Activated B cell treated with CpG ODN at 0.5 μM for 24 hours (primary cell): ENCODE data around the gene MPG. TPM values are rescaled to one million over a fixed set of nuclear protein-coding genes. Genes with fewer than 3 reads are reported as not detected.

Experiments
- ATAC-seq: fragments of 200-7000 bp; cut with Tn5 transposase; one replicate; pipeline ENCODE4 v1.10.0; 2021; ENCODE audit warnings: low read depth, mild to moderate bottlenecking, moderate library complexity
- CTCF ChIA-PET: fragments of 350-600 bp; sonication (Branson Sonifier 250); formaldehyde crosslinking; loops from one replicate; lab custom pipeline; 2021; ENCODE audit warnings: antibody characterized with exemption; lab: Charles Lee
- POLR2A ChIA-PET: fragments of 350-600 bp; sonication (Branson Sonifier 250); formaldehyde crosslinking; loops from one replicate; lab custom pipeline; 2021; ENCODE audit warnings: antibody characterized with exemption; lab: Charles Lee
- DNase-seq: peaks from one replicate; pipeline ENCODE4 v3.0.0; 2022
- H3K27ac Mint-ChIP-seq: one replicate; pipeline ENCODE4 v1.8.0; 2020; ENCODE audit warnings: mixed read lengths
- H3K27me3 Mint-ChIP-seq: one replicate; pipeline ENCODE4 v1.8.0; 2021; ENCODE audit warnings: mixed read lengths
- H3K36me3 Mint-ChIP-seq: one replicate; pipeline ENCODE4 v1.8.0; 2021; ENCODE audit warnings: low read depth, mixed read lengths
- H3K4me1 Mint-ChIP-seq: one replicate; pipeline ENCODE4 v1.8.0; 2021; ENCODE audit warnings: mixed read lengths
- H3K4me3 Mint-ChIP-seq: one replicate; pipeline ENCODE4 v1.8.0; 2020; ENCODE audit warnings: mild to moderate bottlenecking, mixed read lengths
- H3K9me3 Mint-ChIP-seq: one replicate; pipeline ENCODE4 v1.8.0; 2020; ENCODE audit warnings: mixed read lengths
- intact Hi-C: fragments of 100-400 bp; cut with micrococcal nuclease; formaldehyde crosslinking; loops from one replicate; pipeline ENCODE4 v1.15.1; 2024
- total RNA-seq: library from RNA; stranded (reverse); gene quantifications from 2 replicates; pipeline ENCODE4 v1.2.3, GENCODE V29; 2022
- TF ChIP-seq, protein P1 (sequence below): fragments of 200-600 bp; IDR thresholded peaks from one replicate; pipeline ENCODE4 v1.8.0; 2022; ENCODE audit warnings: antibody characterized with exemption, mild to moderate bottlenecking

The MPG gene
- total RNA-seq, 1 donor from 2014 or later: 51.7 TPM

DNA sequence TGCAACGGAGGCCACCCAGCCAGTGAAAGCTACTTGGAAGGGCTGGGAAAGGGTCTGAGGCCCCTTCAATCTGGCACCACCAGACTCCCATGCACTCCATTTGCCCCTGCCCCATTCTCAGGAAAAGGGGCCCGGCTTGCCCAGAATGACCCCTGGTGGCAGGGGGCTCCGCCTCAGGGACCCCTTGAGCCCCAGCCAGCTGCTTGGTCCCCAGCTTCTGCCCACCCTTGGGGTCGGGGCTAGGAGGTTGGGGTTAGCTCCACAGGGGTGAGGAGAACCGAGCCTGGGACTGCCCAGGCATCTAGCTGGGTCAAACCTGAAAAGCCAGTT, 6.8 kb upstream of the MPG start:
- H3K4me1 Mint-ChIP-seq: peaks cover 13% of the 10 kb centered on the region
- H3K9me3 Mint-ChIP-seq: no peaks in the 10 kb centered on the region
- ChIA-PET POLR2A (interaction anchor here (0.6 to 1.1 kb wide), 2 partner anchors 18 to 19 kb away, joined by 3 to 4 read pairs; partner anchors contain the start of genes POLR3K and SNRNP25), CTCF (interaction anchor here (1.6 to 5.2 kb wide), 2 partner anchors 25 to 36 kb away, joined by 5 to 32 read pairs; no protein-coding TSS in a partner anchor)
- no peaks in the 10 kb centered on the region for H3K36me3 Mint-ChIP-seq
- peaks cover 20% of the 10 kb centered on the region for H3K27me3 Mint-ChIP-seq
- DNase-seq: no peak
- TF ChIP-seq, protein P1, sequence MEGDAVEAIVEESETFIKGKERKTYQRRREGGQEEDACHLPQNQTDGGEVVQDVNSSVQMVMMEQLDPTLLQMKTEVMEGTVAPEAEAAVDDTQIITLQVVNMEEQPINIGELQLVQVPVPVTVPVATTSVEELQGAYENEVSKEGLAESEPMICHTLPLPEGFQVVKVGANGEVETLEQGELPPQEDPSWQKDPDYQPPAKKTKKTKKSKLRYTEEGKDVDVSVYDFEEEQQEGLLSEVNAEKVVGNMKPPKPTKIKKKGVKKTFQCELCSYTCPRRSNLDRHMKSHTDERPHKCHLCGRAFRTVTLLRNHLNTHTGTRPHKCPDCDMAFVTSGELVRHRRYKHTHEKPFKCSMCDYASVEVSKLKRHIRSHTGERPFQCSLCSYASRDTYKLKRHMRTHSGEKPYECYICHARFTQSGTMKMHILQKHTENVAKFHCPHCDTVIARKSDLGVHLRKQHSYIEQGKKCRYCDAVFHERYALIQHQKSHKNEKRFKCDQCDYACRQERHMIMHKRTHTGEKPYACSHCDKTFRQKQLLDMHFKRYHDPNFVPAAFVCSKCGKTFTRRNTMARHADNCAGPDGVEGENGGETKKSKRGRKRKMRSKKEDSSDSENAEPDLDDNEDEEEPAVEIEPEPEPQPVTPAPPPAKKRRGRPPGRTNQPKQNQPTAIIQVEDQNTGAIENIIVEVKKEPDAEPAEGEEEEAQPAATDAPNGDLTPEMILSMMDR: no peak
- intact Hi-C loops: no loop called here
- peak overlapping the region; percentile 53 for H3K4me3 Mint-ChIP-seq
- no peak overlapping the region for H3K27ac Mint-ChIP-seq
- no peak for ATAC-seq

GRCh38 chr16:71540-72401, 6.3 kb upstream of the MPG start:
- POLR2A ChIA-PET: interaction anchor here (0.6 to 1.7 kb wide), 3 partner anchors 18 to 19 kb away, joined by 3 to 4 read pairs (median 4); partner anchors contain the start of genes POLR3K and SNRNP25
- Mint-ChIP-seq H3K27ac (no peak overlapping the region), H3K9me3 (no peaks in the 10 kb centered on the region), H3K4me3 (peak overlapping the region; percentile 53), H3K4me1 (peaks cover 19% of the 10 kb centered on the region), H3K27me3 (peaks cover 20% of the 10 kb centered on the region), H3K36me3 (no peaks in the 10 kb centered on the region)
- TF ChIP-seq, protein P1: no peak
- intact Hi-C loops: no loop called here
- CTCF ChIA-PET: interaction anchor here (1.4 to 5.2 kb wide), 3 partner anchors 13 to 35 kb away, joined by 3 to 32 read pairs (median 3); no protein-coding TSS in a partner anchor
- ATAC-seq (no peak), DNase-seq (no peak)

- no peak within 1 kb of the TSS for H3K27ac Mint-ChIP-seq
- intact Hi-C loops: no loop called here
- TF ChIP-seq, protein P1: no peak
- DNase-seq (no peak), ATAC-seq (peak; percentile 63)
- H3K36me3 Mint-ChIP-seq: no peaks in the 10 kb centered on the region
- peaks cover 25% of the 10 kb centered on the region for H3K4me1 Mint-ChIP-seq
- no peaks in the 10 kb centered on the region for H3K9me3 Mint-ChIP-seq
- H3K4me3 Mint-ChIP-seq: peak within 1 kb of the TSS; percentile 60
- POLR2A ChIA-PET: interaction anchor here (1.7 kb wide), 1 partner anchor 19 kb away, joined by 4 read pairs; the partner anchor contains the start of genes POLR3K and SNRNP25
- H3K27me3 Mint-ChIP-seq: peaks cover 20% of the 10 kb centered on the region
- CTCF ChIA-PET: interaction anchor here (1.4 to 5.2 kb wide), 3 partner anchors 12 to 34 kb away, joined by 3 to 32 read pairs (median 3); no protein-coding TSS in a partner anchor
Observed at GRCh38 chr16:72561-73548, 5.2 kb upstream of the MPG start, which contains the start of gene RHBDF1. Gene RHBDF1 (minus strand): TSS chr16:72631. CDS start chr16:65015, 7,616 bp downstream.

DNA sequence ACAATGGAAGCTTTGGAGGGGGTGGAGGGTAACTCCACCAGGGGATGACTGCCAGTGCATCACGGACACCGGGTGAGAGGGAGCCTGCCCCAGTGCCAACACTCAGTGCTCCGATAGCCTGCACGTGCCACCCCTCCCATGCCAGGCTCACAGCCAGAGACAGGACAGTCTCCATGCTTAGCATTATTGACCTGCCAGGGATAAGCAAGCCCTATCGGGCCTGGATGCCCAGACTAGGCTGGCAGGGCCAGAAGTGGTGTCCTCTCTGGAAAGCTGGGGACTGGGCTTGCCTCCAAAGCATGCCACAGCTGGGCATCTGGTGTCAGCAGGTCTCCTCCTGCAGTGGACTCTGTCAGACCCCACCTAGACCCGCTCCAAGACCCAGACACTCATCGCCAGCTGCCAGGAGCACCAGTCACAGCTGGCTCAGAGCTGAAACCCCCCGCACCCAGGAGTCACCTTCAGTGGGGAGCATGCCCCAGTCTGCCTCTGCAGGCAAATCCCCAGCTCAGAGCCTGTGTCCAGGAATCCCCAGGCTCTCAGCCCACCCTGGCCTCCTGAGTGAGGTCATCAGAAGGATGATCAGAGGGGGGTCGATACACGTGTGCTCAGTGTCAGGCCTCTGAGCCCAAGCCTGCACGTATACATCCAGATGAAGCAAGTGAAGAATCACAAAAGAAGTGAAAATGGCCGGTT, 3.8 kb upstream of the MPG start:
- Mint-ChIP-seq H3K27ac (no peak overlapping the region), H3K36me3 (peaks cover 1% of the 10 kb centered on the region), H3K4me1 (peaks cover 32% of the 10 kb centered on the region), H3K4me3 (no peak overlapping the region), H3K27me3 (peaks cover 20% of the 10 kb centered on the region), H3K9me3 (no peaks in the 10 kb centered on the region)
- ChIA-PET CTCF (interaction anchor here (0.8 to 1.4 kb wide), 2 partner anchors 22 to 33 kb away, joined by 3 to 6 read pairs; no protein-coding TSS in a partner anchor), POLR2A (interaction anchor here (1.1 kb wide), 1 partner anchor 21 kb away, joined by 3 read pairs; the partner anchor contains the start of gene POLR3K)
- TF ChIP-seq, protein P1: no peak
- ATAC-seq (no peak), DNase-seq (no peak)
- intact Hi-C loops: no loop called here
